Psoas muscle (tissue), 8 donors: ENCODE measurements around the gene ZNF48. TPM values are rescaled to one million over a fixed set of nuclear protein-coding genes. Genes with fewer than 3 reads are reported as not detected.

ENCODE experiments used
- ATAC-seq, 4 donors: fragments of 200-7000 bp; cut with Tn5 transposase; one replicate each; pipeline ENCODE4 v1.9.1; 2020; ENCODE audit warnings: moderate library complexity in 3 of 4, mild to moderate bottlenecking in 2 of 4
- DNase-seq, 2 donors: peaks; one replicate each; pipeline ENCODE4 v3.0.0-alpha.2; 2020
- H3K27ac ChIP-seq: fragments of 200-600 bp; one replicate; pipeline ENCODE4 v1.8.0; 2022
- H3K27me3 ChIP-seq, 3 donors: fragments of 200-600 bp in 1 of 3; one replicate each; pipeline versions ENCODE4 v1.6.1 to v1.8.0; 2013 to 2022; ENCODE audit warnings: low read length in 2 of 3, mild to moderate bottlenecking in 2 of 3, moderate library complexity in 1 of 3; ENCODE audit not compliant: insufficient read depth in 3 of 3
- H3K36me3 ChIP-seq, 2 donors: fragments of 200-600 bp in 1 of 2; one replicate each; pipeline versions ENCODE4 v1.6.1 to v1.8.0; 2013 to 2022; ENCODE audit warnings: low read depth in 1 of 2, mild to moderate bottlenecking in 1 of 2, moderate library complexity in 1 of 2; ENCODE audit not compliant: insufficient read depth in 1 of 2
- H3K4me1 ChIP-seq: fragments of 200-600 bp; one replicate; pipeline ENCODE4 v1.8.0; 2022
- H3K4me3 ChIP-seq: fragments of 200-600 bp; one replicate; pipeline ENCODE4 v1.8.0; 2022; ENCODE audit warnings: mild to moderate bottlenecking
- H3K9me3 ChIP-seq: fragments of 200-600 bp; one replicate; pipeline ENCODE4 v1.8.0; 2022
- WGBS, 3 donors: extraction: QIAGEN DNeasy Blood & Tissue Kit; methylation state at CpG; one replicate each; pipeline versions ENCODE4 v1.1.6 to v1.1.7; 2013; 5-methylcytosine and 5-hydroxymethylcytosine counted together
- intact Hi-C, 2 donors: fragments of 100-400 bp; cut with DNase I; formaldehyde crosslinking; loops; one replicate each; pipeline versions ENCODE4 v1.11.0 to v1.14.2; 2022
- polyA plus RNA-seq, 3 donors: library from polyadenylated mRNA; stranded (reverse); fragments of 200-250 nt; gene quantifications; one replicate each; pipeline ENCODE4 v1.2.3, GENCODE V29; 2013
- total RNA-seq, 4 donors: library from RNA; stranded (reverse); fragmentation: NEBNext Ultra II Directional in 2 of 4; extraction: Animal tissue kit (Norgen Biotek cat#: 25700) in 2 of 4; gene quantifications; one replicate each; pipeline versions ENCODE4 v1.2.1 to v1.2.4, GENCODE V29; 2021 to 2023
- TF ChIP-seq, protein P1 (sequence below): fragments of 200-600 bp; IDR thresholded peaks from one replicate; pipeline ENCODE4 v1.8.0; 2022; ENCODE audit warnings: antibody characterized with exemption
- donor health status: healthy with polysubstance abuse.
- donor health status: DM: no; HTN: no; CAD: no; lungs with moderate emphysema.
- donor health status: Bipolar disorder and iron deficiency.
- donor health status: healthy.
- donor health status: DM: yes; HTN: yes; CAD: no.
- donor health status: DM: no; HTN: no; CAD: no.
- donor health status: DM: no; HTN: no; CAD: no.
- donor health status: DM: yes; HTN: yes; CAD: no.

The ZNF48 gene
- total and polyA plus RNA-seq, 7 donors = 2.3 to 7.8 (median 5.2) TPM

DNA sequence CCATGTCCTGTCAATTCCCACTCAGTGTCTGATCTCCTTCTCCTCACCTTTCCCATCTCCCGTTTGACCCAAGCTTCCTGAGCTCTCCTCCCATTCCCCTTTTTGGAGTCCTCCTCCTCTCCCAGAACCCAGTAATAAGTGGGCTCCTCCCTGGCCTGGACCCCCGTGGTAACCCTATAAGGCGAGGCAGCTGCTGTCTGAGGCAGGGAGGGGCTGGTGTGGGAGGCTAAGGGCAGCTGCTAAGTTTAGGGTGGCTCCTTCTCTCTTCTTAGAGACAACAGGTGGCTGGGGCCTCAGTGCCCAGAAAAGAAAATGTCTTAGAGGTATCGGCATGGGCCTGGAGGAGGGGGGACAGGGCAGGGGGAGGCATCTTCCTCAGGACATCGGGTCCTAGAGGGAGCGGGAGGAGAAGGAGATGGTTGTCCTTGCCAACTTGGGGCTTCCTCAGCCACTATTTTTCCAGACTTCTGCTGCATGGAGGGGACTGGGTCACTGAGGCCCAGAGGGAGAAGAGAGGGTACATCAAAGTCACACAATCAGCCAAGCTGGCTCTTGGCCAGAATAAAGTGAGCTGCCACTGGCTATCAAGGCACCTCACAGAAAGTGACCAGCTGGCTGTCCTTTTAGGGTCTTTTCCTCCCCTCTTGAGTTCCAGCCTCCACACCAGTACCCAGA lies 23.0 kb upstream of the ZNF48 start:
- TF ChIP-seq, protein P1, sequence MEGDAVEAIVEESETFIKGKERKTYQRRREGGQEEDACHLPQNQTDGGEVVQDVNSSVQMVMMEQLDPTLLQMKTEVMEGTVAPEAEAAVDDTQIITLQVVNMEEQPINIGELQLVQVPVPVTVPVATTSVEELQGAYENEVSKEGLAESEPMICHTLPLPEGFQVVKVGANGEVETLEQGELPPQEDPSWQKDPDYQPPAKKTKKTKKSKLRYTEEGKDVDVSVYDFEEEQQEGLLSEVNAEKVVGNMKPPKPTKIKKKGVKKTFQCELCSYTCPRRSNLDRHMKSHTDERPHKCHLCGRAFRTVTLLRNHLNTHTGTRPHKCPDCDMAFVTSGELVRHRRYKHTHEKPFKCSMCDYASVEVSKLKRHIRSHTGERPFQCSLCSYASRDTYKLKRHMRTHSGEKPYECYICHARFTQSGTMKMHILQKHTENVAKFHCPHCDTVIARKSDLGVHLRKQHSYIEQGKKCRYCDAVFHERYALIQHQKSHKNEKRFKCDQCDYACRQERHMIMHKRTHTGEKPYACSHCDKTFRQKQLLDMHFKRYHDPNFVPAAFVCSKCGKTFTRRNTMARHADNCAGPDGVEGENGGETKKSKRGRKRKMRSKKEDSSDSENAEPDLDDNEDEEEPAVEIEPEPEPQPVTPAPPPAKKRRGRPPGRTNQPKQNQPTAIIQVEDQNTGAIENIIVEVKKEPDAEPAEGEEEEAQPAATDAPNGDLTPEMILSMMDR = no peak
- Histone ChIP-seq H3K27me3 (no peaks in the 10 kb centered on the region), H3K27ac (peak overlapping the region; percentile 97), H3K36me3 (peaks cover 0 to 5% of the 10 kb centered on the region in 2 donors), H3K9me3 (no peaks in the 10 kb centered on the region), H3K4me1 (peaks cover 48% of the 10 kb centered on the region), H3K4me3 (peak overlapping the region; percentile 65)
- peak in 1 of 2 donors; percentile 87 for DNase-seq
- intact Hi-C loops = loop anchor here in 1 of 2 donors (5.0 kb wide), 1 partner anchor 35 kb away; the partner anchor contains the start of gene ZNF771
- 26 to 38% (median 28%) methylated on average over 6 of the region's 6 CpGs for WGBS, 3 donors
- peak in 3 of 4 donors; percentile 31 to 51 (median 39) for ATAC-seq

DNA sequence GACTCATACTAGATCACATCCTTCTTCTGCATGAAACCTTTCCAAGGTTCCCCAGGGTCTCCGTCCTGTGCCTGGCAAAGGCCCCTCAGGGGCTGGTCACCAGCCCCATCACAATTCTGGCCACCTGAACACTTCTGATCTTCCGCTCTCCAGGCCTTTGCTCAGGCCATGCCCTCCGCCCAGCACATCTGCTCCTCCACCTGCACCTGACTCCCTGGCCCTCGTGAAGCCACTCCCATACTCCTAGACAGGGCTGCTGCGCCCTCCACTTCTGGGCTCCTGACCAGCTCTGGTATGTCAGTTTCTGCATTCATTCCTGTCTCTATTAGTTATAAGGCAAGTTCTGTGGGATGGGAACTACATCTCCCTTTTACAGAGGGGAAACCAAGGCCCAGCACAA lies 22.5 kb upstream of the ZNF48 start:
- no peak for ATAC-seq
- intact Hi-C loops = loop anchor here in 1 of 2 donors (5.0 kb wide), 1 partner anchor 35 kb away; the partner anchor contains the start of gene ZNF771
- Histone ChIP-seq H3K27me3 (no peaks in the 10 kb centered on the region), H3K4me1 (peaks cover 48% of the 10 kb centered on the region), H3K27ac (peak overlapping the region; percentile 97), H3K9me3 (no peaks in the 10 kb centered on the region), H3K36me3 (peaks cover 0 to 5% of the 10 kb centered on the region in 2 donors), H3K4me3 (peak overlapping the region; percentile 65)
- DNase-seq = peak in 1 of 2 donors; percentile 60
- TF ChIP-seq, protein P1 = no peak
- WGBS, 3 donors = 46 to 73% (median 54%) methylated on average over 5 of the region's 5 CpGs

DNA sequence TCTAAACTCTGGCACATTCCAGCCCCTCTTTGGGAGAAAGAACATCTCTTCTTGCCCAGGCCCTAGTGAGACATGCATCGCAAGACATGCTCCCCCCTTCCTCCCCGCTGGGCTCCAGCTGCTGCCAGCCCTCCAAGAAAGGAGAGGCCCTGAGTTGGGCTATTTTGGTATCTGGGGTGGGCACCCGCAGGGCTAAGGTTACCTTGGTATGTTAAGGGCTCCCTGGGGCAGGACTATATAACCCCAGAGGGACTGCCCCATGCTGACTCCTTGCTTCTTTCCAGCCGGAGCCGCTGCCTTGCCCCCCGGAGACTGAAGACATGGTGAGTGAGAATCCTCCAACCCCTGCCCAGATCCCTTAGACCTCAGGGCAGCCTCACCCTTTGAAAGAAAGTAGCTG lies 20.7 kb upstream of the ZNF48 start, which contains the start of gene MYL11:
Gene MYL11 (plus strand): TSS at position 265 of the 400 bp plus-strand sequence. CDS start 56 bp downstream, at position 321.
- peak in 1 of 2 donors; percentile 87 for DNase-seq
- H3K4me1 ChIP-seq = peaks cover 53% of the 10 kb centered on the region
- H3K4me3 ChIP-seq = peak within 1 kb of the TSS; percentile 71
- TF ChIP-seq, protein P1 = no peak
- H3K27me3 ChIP-seq = no peaks in the 10 kb centered on the region
- 30 to 54% (median 40%) methylated on average over 6 of the region's 6 CpGs for WGBS, 3 donors
- ATAC-seq = peak in 2 of 4 donors; percentile 9 to 15
- H3K27ac ChIP-seq = peak within 1 kb of the TSS; percentile 97
- H3K9me3 ChIP-seq = no peaks in the 10 kb centered on the region
- H3K36me3 ChIP-seq = peaks cover 0 to 5% of the 10 kb centered on the region in 2 donors
- intact Hi-C loops = loop anchor here in 1 of 2 donors (5.0 kb wide), 1 partner anchor 33 kb away; the partner anchor contains the start of gene ZNF771

DNA sequence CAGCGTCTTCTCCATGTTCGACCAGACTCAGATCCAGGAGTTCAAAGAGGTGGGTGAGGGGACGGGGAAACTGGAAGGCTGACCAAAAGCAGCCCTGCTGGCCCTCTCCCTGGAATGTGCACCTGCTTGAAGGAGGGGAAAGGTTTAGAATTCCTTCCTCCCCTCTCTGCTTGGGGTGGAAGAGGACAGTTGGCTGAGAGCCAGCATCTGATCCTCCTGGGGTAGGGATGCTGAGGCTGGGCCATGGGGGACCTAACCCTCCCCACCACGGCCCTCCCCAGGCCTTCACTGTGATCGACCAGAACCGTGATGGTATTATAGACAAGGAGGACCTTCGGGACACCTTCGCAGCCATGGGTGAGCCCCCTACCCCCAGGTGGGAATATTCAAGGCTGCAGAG lies 19.4 kb upstream of the ZNF48 start:
- no peak for ATAC-seq
- intact Hi-C loops = no loop called here
- no peaks in the 10 kb centered on the region for H3K27me3 ChIP-seq
- TF ChIP-seq, protein P1 = no peak
- WGBS, 3 donors = 45 to 65% (median 60%) methylated on average over 8 of the region's 8 CpGs
- no peaks in the 10 kb centered on the region for H3K9me3 ChIP-seq
- DNase-seq = peak in 1 of 2 donors; percentile 55
- peak overlapping the region; percentile 71 for H3K4me3 ChIP-seq
- H3K36me3 ChIP-seq = peaks cover 0 to 5% of the 10 kb centered on the region in 2 donors
- peaks cover 53% of the 10 kb centered on the region for H3K4me1 ChIP-seq
- peak overlapping the region; percentile 97 for H3K27ac ChIP-seq
